K562 (cell line): Measurements from ENCODE around the gene KNOP1. TPM values are rescaled to one million over a fixed set of nuclear protein-coding genes. Genes with fewer than 3 reads are reported as not detected.

Experiments used
- ATAC-seq: fragments of 200-7000 bp; cut with Tn5 transposase; 3 replicates; pipeline ENCODE4 v1.9.1; 2020; ENCODE audit warnings: moderate library complexity
- BruUV-seq: library from RNA; stranded (reverse); fragments of 400-500 nt; replicated peaks from 2 replicates; lab custom pipeline; 2021; lab: Mats Ljungman, UMichigan
- CTCF ChIA-PET: fragments of 300-600 bp; formaldehyde crosslinking; extraction: SDS; loops from one replicate; lab custom pipeline; 2021; ENCODE audit warnings: low intra/inter-chr PET ratio; lab: Yijun Ruan, JAX
- POLR2A ChIA-PET: fragments of 300-600, 350-650 bp; sonication (Branson Sonifier 250); formaldehyde crosslinking; extraction: SDS; loops from one replicate; lab custom pipeline; 2021; ENCODE audit warnings: antibody characterized with exemption, inconsistent platforms; lab: Yijun Ruan, JAX
- DNase-seq, 4 experiments: peaks; one replicate each; pipeline versions ENCODE4 v3.0.0 to v3.0.0-alpha.2; 2011 to 2018; ENCODE audit warnings: low spot score in 3 of 4, mixed read lengths in 3 of 4; ENCODE audit errors: extremely low read depth in 1 of 4
- FAIRE-seq: peaks from 2 replicates; lab custom pipeline; 2011; peaks lifted over from hg19 to GRCh38; lab: Jason Lieb, UNC
- H2AFZ ChIP-seq: 2 replicates; pipeline ENCODE4 v1.6.0; 2011; ENCODE audit warnings: low read depth, low read length, control low read depth, inconsistent platforms
- H3K27ac ChIP-seq: fragments of 200-600 bp; 3 replicates; pipeline ENCODE4 v1.8.0; 2011; ENCODE audit warnings: low read depth, mild to moderate bottlenecking, control low read depth, inconsistent platforms, low read length, moderate library complexity, mixed read lengths; ENCODE audit errors: extremely low read depth
- H3K27me3 ChIP-seq, 2 experiments: fragments of 300-600 bp in 1 of 2; 2 replicates in 1 of 2; 3 replicates in 1 of 2; pipeline versions ENCODE4 v1.6.0 to v1.8.0; 2011; ENCODE audit warnings: inconsistent platforms in 2 of 2, low read length in 2 of 2, mild to moderate bottlenecking in 1 of 2, mixed read lengths in 1 of 2, moderate library complexity in 1 of 2; ENCODE audit not compliant: control insufficient read depth in 2 of 2, insufficient read depth in 2 of 2
- H3K36me3 ChIP-seq: fragments of 300-600 bp; 3 replicates; pipeline ENCODE4 v1.8.0; 2011; ENCODE audit warnings: mild to moderate bottlenecking, low read length, inconsistent platforms; ENCODE audit not compliant: control insufficient read depth, insufficient read depth
- H3K4me1 ChIP-seq, 2 experiments: fragments of 200-600 bp in 1 of 2; replicated peaks in 1 of 2; 2 replicates in 1 of 2; 3 replicates in 1 of 2; pipeline versions ENCODE4 v1.5.1 to v1.8.0; 2011; ENCODE audit warnings: inconsistent platforms in 2 of 2, low read length in 2 of 2, mild to moderate bottlenecking in 1 of 2, mixed read lengths in 1 of 2, moderate library complexity in 1 of 2; ENCODE audit not compliant: control insufficient read depth in 2 of 2, insufficient read depth in 2 of 2
- H3K4me2 ChIP-seq: 2 replicates; pipeline ENCODE4 v1.6.1; 2011; ENCODE audit warnings: low read length, control low read depth, inconsistent platforms, mixed read lengths; ENCODE audit not compliant: insufficient read depth
- H3K4me3 ChIP-seq: fragments of 200-600 bp; sonication (generic), shearing (Covaris generic); 2 replicates; pipeline ENCODE4 v1.5.1; 2016; ENCODE audit warnings: control low read depth, inconsistent platforms
- H3K79me2 ChIP-seq: fragments of 200-600 bp; 3 replicates; pipeline ENCODE4 v1.8.0; 2011; ENCODE audit warnings: low read length, inconsistent platforms; ENCODE audit not compliant: control insufficient read depth, insufficient read depth
- H3K9ac ChIP-seq, 2 experiments: 2 replicates each; pipeline versions ENCODE4 v1.6.0 to v1.6.1; 2011; ENCODE audit warnings: low read depth in 2 of 2, low read length in 2 of 2, control low read depth in 1 of 2, inconsistent platforms in 1 of 2, mild to moderate bottlenecking in 1 of 2, mixed read lengths in 1 of 2; ENCODE audit not compliant: insufficient read depth in 1 of 2
- H3K9me1 ChIP-seq: one replicate; pipeline ENCODE4 v1.6.0; 2011; ENCODE audit warnings: inconsistent platforms, mild to moderate bottlenecking, low read length, moderate library complexity; ENCODE audit not compliant: control insufficient read depth, insufficient read depth
- H3K9me3 ChIP-seq: replicated peaks from 2 replicates; pipeline ENCODE4 v1.5.1; 2011; ENCODE audit warnings: low read depth, low read length, inconsistent platforms; ENCODE audit not compliant: control insufficient read depth, insufficient read depth
- H4K20me1 ChIP-seq: replicated peaks from 2 replicates; pipeline ENCODE4 v1.6.1; 2011; ENCODE audit warnings: low read length, inconsistent platforms, mixed read lengths; ENCODE audit not compliant: control insufficient read depth, insufficient read depth
- ASH1L ChIP-seq: fragments of 450-650 bp; IDR thresholded peaks from 2 replicates; pipeline ENCODE4 v1.6.1; 2018; ENCODE audit warnings: borderline replicate concordance, mild to moderate bottlenecking, low read depth; ENCODE audit not compliant: partially characterized antibody
- BCL6 ChIP-seq: fragments of 250-450 bp; sonication (Bioruptor Pico); IDR thresholded peaks from 2 replicates; pipeline ENCODE4 v1.4.0; 2020
- CHD1 ChIP-seq: fragments of 200-600 bp; sonication (generic); IDR thresholded peaks from one replicate; pipeline ENCODE4 v1.6.1; 2012; ENCODE audit warnings: mild to moderate bottlenecking, moderate library complexity, low read length, inconsistent platforms
- CREB3L1 ChIP-seq: fragments of 450-650 bp; IDR thresholded peaks from 2 replicates; pipeline ENCODE4 v1.6.1; 2014; ENCODE audit warnings: low read depth, mild to moderate bottlenecking, moderate library complexity, borderline replicate concordance
- HINFP ChIP-seq: fragments of 450-650 bp; conservative IDR thresholded peaks from 2 replicates; pipeline ENCODE4 v1.6.1; 2016; ENCODE audit warnings: missing genetic modification characterization, low read depth, mild to moderate bottlenecking, control low read depth, missing compliant biosample characterization
- RNF219 ChIP-seq: fragments of 250-450 bp; sonication (Bioruptor Pico); IDR thresholded peaks from 2 replicates; pipeline ENCODE4 v1.5.0; 2022; ENCODE audit warnings: mild to moderate bottlenecking
- USF2 ChIP-seq: sonication (generic); formaldehyde crosslinking; IDR thresholded peaks from 2 replicates; pipeline ENCODE4 v1.5.0; 2020; ENCODE audit warnings: missing genetic modification reagents
- XRCC3 ChIP-seq: fragments of 450-650 bp; IDR thresholded peaks from 2 replicates; pipeline ENCODE4 v1.6.1; 2017; ENCODE audit warnings: mild to moderate bottlenecking, moderate library complexity
- YY1 ChIP-seq, 3 experiments: IDR thresholded peaks; 2 replicates each; pipeline ENCODE4 v1.6.1; 2011; ENCODE audit warnings: low read length in 2 of 3, mild to moderate bottlenecking in 2 of 3, moderate library complexity in 2 of 3, borderline replicate concordance in 1 of 3, control low read depth in 1 of 3, low read depth in 1 of 3; ENCODE audit not compliant: insufficient read depth in 3 of 3, insufficient replicate concordance in 2 of 3, control insufficient read depth in 1 of 3, insufficient read length in 1 of 3; ENCODE audit errors: extremely low read depth in 1 of 3
- ZMIZ1 ChIP-seq, 2 experiments: fragments of 150-350 bp in 1 of 2; IDR thresholded peaks; 2 replicates each; pipeline ENCODE4 v1.6.1; 2012 to 2016; ENCODE audit warnings: low read depth in 2 of 2, low read length in 2 of 2, mild to moderate bottlenecking in 1 of 2, moderate library complexity in 1 of 2
- ZNF24 ChIP-seq: fragments of 450-650 bp; IDR thresholded peaks from 2 replicates; pipeline ENCODE4 v1.6.1; 2016
- ZNF263 ChIP-seq: sonication (generic); formaldehyde crosslinking; IDR thresholded peaks from 2 replicates; pipeline ENCODE4 v1.8.0; 2022; ENCODE audit warnings: mild to moderate bottlenecking, missing genetic modification reagents, borderline replicate concordance
- WGBS: fragments of 100-300 bp; shearing (Covaris generic); methylation state at CpG from one replicate; pipeline ENCODE4 v1.1.6; 2016; ENCODE audit warnings: low coverage, mixed read lengths; ENCODE audit not compliant: insufficient coverage; ENCODE audit errors: missing lambda C conversion rate; 5-methylcytosine and 5-hydroxymethylcytosine counted together
- in situ Hi-C: fragments of 300-500 bp; cut with MboI; formaldehyde crosslinking; loops from 4 replicates; pipeline ENCODE4 v1.15.0; 2018; ENCODE audit warnings: inconsistent platforms, mixed read lengths
- intact Hi-C: fragments of 100-400 bp; cut with micrococcal nuclease; formaldehyde crosslinking; loops from 2 replicates; pipeline ENCODE4 v1.14.2; 2022
- polyA plus RNA-seq, 8 experiments: library from polyadenylated mRNA; depleted of rRNA in 4 of 8; stranded (reverse) in 5 of 8; unstranded in 3 of 8; fragments of >200 nt; fragmentation: Nextera tagmentation in 2 of 8; fragmentation: Illumina TruSeq in 1 of 8; extraction: Ambion mirVana in 2 of 8; extraction: Trizol in 1 of 8; gene quantifications; 2 replicates each; pipeline versions ENCODE4 v1.2.1 to v1.2.3, GENCODE V29; 2011 to 2014; ENCODE audit warnings: inconsistent platforms in 1 of 8, missing spikeins in 1 of 8
- total RNA-seq, 7 experiments: library from RNA; depleted of rRNA in 6 of 7; stranded (reverse); fragments of >200 nt in 6 of 7; fragmentation: Illumina TruSeq in 2 of 7; extraction: Trizol in 2 of 7; gene quantifications; 2 replicates each; pipeline versions ENCODE4 v1.2.1 to v1.2.3, GENCODE V29; 2011 to 2021; ENCODE audit warnings: low replicate concordance in 1 of 7

KNOP1 gene
- total and polyA plus RNA-seq, 9 of the 15 experiments (the other 6 are each of a cell fraction or from before 2014, with no cell fraction given): 22.4 to 57.6 (median 39.3) TPM

- DNase-seq (no peak), FAIRE-seq (no peak), ATAC-seq (no peak)
- Histone ChIP-seq H2AFZ (no peak overlapping the region), H3K9me3 (no peaks in the 10 kb centered on the region), H3K9ac (no peak overlapping the region), H3K4me2 (no peak overlapping the region), H3K36me3 (no peaks in the 10 kb centered on the region), H4K20me1 (no peaks in the 10 kb centered on the region), H3K9me1 (no peaks in the 10 kb centered on the region), H3K4me3 (no peak overlapping the region), H3K27me3 (no peaks in the 10 kb centered on the region), H3K27ac (no peak overlapping the region), H3K79me2 (no peaks in the 10 kb centered on the region), H3K4me1 (no peaks in the 10 kb centered on the region)
- in situ Hi-C loops: no loop called here
- ChIA-PET CTCF (no interaction called here), POLR2A (no interaction called here)
- 43% methylated on average over 9 of the region's 9 CpGs for WGBS
- no TSS peak for BruUV-seq
- intact Hi-C loops: no loop called here
- no peak for TF ChIP-seq XRCC3
- no peak for TF ChIP-seq CHD1
- TF ChIP-seq RNF219 (CRISPR knock-in tag): no peak
- no peak for TF ChIP-seq ASH1L
- TF ChIP-seq ZMIZ1 (IDR thresholded peaks at IDR 0.05; ENCODE audit: low read depth in 2 of 2, low read length in 2 of 2): no peak
- no peak for TF ChIP-seq ZNF263 (CRISPR knock-in tag)
- TF ChIP-seq ZNF24: no peak
- no peak for TF ChIP-seq CREB3L1
- no peak for TF ChIP-seq BCL6 (CRISPR knock-in tag)
- no peak for TF ChIP-seq HINFP (tag)
- TF ChIP-seq USF2: no peak
- no peak for TF ChIP-seq YY1 (IDR thresholded peaks at IDR 0.05; ENCODE audit: borderline replicate concordance in 1 of 3, control insufficient read depth in 1 of 3, extremely low read depth in 1 of 3, insufficient read depth in 3 of 3, insufficient read length in 1 of 3, insufficient replicate concordance in 2 of 3, low read depth in 1 of 3, low read length in 2 of 3)
Measured at GRCh38 chr16:19766988-19767387, 49.0 kb upstream of the KNOP1 start.
